DOHH2 (cell line): ENCODE results near the gene ZNF324.
A peak's percentile ranks its signal among the peaks of the same experiment; 100 is the strongest.

Source experiments
- H3F3A ChIP-seq: fragments of 200-600 bp; sonication (generic), shearing (Covaris generic); 2 replicates; pipeline ENCODE4 v1.6.0; 2016; ENCODE audit warnings: antibody characterized with exemption, mild to moderate bottlenecking; ENCODE audit not compliant: control insufficient read depth, insufficient read depth
- H3K27ac ChIP-seq: fragments of 200-600 bp; sonication (generic); 2 replicates; pipeline ENCODE4 v1.5.1; 2014; ENCODE audit warnings: low read depth, mild to moderate bottlenecking, low read length, moderate library complexity
- H3K27me3 ChIP-seq: fragments of 200-600 bp; sonication (generic); 2 replicates; pipeline ENCODE4 v1.6.1; 2014; ENCODE audit warnings: mild to moderate bottlenecking, low read length, mixed read lengths; ENCODE audit not compliant: control insufficient read depth
- H3K36me3 ChIP-seq: fragments of 200-600 bp; sonication (generic); 2 replicates; pipeline ENCODE4 v1.6.1; 2014; ENCODE audit warnings: mild to moderate bottlenecking, low read length, moderate library complexity, mixed read lengths; ENCODE audit not compliant: control insufficient read depth
- H3K4me1 ChIP-seq: fragments of 200-600 bp; sonication (generic); 2 replicates; pipeline ENCODE4 v1.6.1; 2014; ENCODE audit warnings: mild to moderate bottlenecking, low read length, mixed read lengths; ENCODE audit not compliant: control insufficient read depth
- H3K4me2 ChIP-seq: fragments of 200-600 bp; sonication (generic); 2 replicates; pipeline ENCODE4 v1.6.0; 2014; ENCODE audit warnings: mild to moderate bottlenecking, low read length, moderate library complexity
- H3K4me3 ChIP-seq: fragments of 200-600 bp; sonication (generic); 2 replicates; pipeline ENCODE4 v1.5.1; 2014; ENCODE audit warnings: mild to moderate bottlenecking, low read length, mixed read lengths
- H3K79me2 ChIP-seq: fragments of 200-600 bp; sonication (generic); 2 replicates; pipeline ENCODE4 v1.6.1; 2014; ENCODE audit warnings: mild to moderate bottlenecking, low read length, mixed read lengths; ENCODE audit not compliant: control insufficient read depth
- H3K9me2 ChIP-seq: fragments of 200-600 bp; sonication (generic); replicated peaks from 2 replicates; pipeline ENCODE4 v1.6.1; 2014; ENCODE audit warnings: mild to moderate bottlenecking, low read length, mixed read lengths; ENCODE audit not compliant: control insufficient read depth
- H3K9me3 ChIP-seq: fragments of 200-600 bp; sonication (generic); 2 replicates; pipeline ENCODE4 v1.6.1; 2014; ENCODE audit warnings: antibody characterized with exemption, low read length, mixed read lengths; ENCODE audit not compliant: control insufficient read depth, insufficient read depth
- H4K20me1 ChIP-seq: fragments of 200-600 bp; sonication (generic); 2 replicates; pipeline ENCODE4 v1.6.0; 2014; ENCODE audit warnings: low read depth, mild to moderate bottlenecking, antibody characterized with exemption, low read length, moderate library complexity; ENCODE audit not compliant: control insufficient read depth, insufficient read depth
- CTCF ChIP-seq: fragments of 200-600 bp; sonication (generic); IDR thresholded peaks from one replicate; pipeline ENCODE4 v1.5.1; 2014; ENCODE audit warnings: antibody characterized with exemption, mild to moderate bottlenecking, low read depth, low read length; ENCODE audit not compliant: poor library complexity, severe bottlenecking
- EZH2phosphoT487 ChIP-seq: fragments of 200-600 bp; sonication (generic); IDR thresholded peaks from 2 replicates; pipeline ENCODE4 v1.6.1; 2017; ENCODE audit warnings: borderline replicate concordance, mild to moderate bottlenecking, antibody characterized with exemption, low read length, moderate library complexity, mixed read lengths

Gene ZNF324

GRCh38 chr19:58513694-58514563, 47.0 kb downstream of the ZNF324 start:
- Histone ChIP-seq H3K9me3 (no peaks in the 10 kb centered on the region), H3K79me2 (peaks cover 49% of the 10 kb centered on the region), H3K27me3 (no peaks in the 10 kb centered on the region), H4K20me1 (no peaks in the 10 kb centered on the region), H3F3A (peaks cover 6% of the 10 kb centered on the region; the same call in 1 of the 2 replicates), H3K9me2 (no peaks in the 10 kb centered on the region), H3K27ac (peak overlapping the region; percentile 51), H3K36me3 (peaks cover 28% of the 10 kb centered on the region), H3K4me3 (peak overlapping the region; percentile 87), H3K4me2 (peak overlapping the region; percentile 91), H3K4me1 (peaks cover 35% of the 10 kb centered on the region)
- peak; percentile 98 for TF ChIP-seq CTCF
- TF ChIP-seq EZH2phosphoT487, result no peak

GRCh38 chr19:58514564-58515022, 47.7 kb downstream of the ZNF324 start:
- H3K36me3 ChIP-seq, result peaks cover 28% of the 10 kb centered on the region
- H3K9me3 ChIP-seq, result no peaks in the 10 kb centered on the region
- H3K27ac ChIP-seq, result peak overlapping the region; percentile 51
- peak overlapping the region; percentile 91 for H3K4me2 ChIP-seq
- H4K20me1 ChIP-seq, result no peaks in the 10 kb centered on the region
- TF ChIP-seq EZH2phosphoT487, result no peak
- no peak for TF ChIP-seq CTCF
- no peaks in the 10 kb centered on the region for H3K27me3 ChIP-seq
- H3K9me2 ChIP-seq, result no peaks in the 10 kb centered on the region
- H3K4me1 ChIP-seq, result peaks cover 35% of the 10 kb centered on the region
- peaks cover 52% of the 10 kb centered on the region for H3K79me2 ChIP-seq
- peak overlapping the region; percentile 87 for H3K4me3 ChIP-seq
- H3F3A ChIP-seq, result peaks cover 6% of the 10 kb centered on the region; the same call in 1 of the 2 replicates

GRCh38 chr19:58515259-58515658, 48.4 kb downstream of the ZNF324 start:
- H4K20me1 ChIP-seq, result no peaks in the 10 kb centered on the region
- no peaks in the 10 kb centered on the region for H3K9me2 ChIP-seq
- H3K27ac ChIP-seq, result peak overlapping the region; percentile 3; the same call in 1 of the 2 replicates
- peaks cover 37% of the 10 kb centered on the region for H3K4me1 ChIP-seq
- no peaks in the 10 kb centered on the region for H3K9me3 ChIP-seq
- peaks cover 54% of the 10 kb centered on the region for H3K79me2 ChIP-seq
- TF ChIP-seq EZH2phosphoT487 (no peak), CTCF (no peak)
- H3F3A ChIP-seq, result peaks cover 8% of the 10 kb centered on the region
- H3K27me3 ChIP-seq, result no peaks in the 10 kb centered on the region
- H3K4me3 ChIP-seq, result peak overlapping the region; percentile 87
- H3K36me3 ChIP-seq, result peaks cover 28% of the 10 kb centered on the region
- H3K4me2 ChIP-seq, result peak overlapping the region; percentile 91
